NOMO-1 treated with DMSO at 0.1 percent for 48 hours (cell line): Measurements from ENCODE around the gene SMIM7.

ENCODE experiments used
- DNase-seq: peaks from one replicate; lab custom pipeline; 2025; ENCODE audit not compliant: unreplicated experiment; lab: John Stamatoyannopoulos, UW

SMIM7 gene

DNA sequence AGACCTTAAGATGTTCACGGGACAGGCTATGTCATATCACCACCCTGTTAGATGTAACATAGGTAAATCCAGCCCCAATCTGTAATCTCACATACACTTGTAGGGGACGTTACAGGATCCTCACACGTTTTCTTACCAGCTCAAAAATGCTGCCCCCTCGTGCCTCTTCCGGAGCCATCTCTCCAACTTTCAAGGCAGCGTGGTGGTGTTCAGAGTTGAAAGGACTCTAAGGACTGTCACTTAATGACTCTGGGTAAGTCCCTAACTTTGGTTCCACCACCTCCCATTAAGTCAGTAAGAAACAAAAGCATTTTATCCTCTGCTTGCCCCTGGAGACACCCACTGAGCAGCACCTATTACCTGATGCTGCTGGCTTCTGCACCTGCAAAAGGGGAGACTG is 36.4 kb downstream of the SMIM7 start:
- no peak for DNase-seq

DNA sequence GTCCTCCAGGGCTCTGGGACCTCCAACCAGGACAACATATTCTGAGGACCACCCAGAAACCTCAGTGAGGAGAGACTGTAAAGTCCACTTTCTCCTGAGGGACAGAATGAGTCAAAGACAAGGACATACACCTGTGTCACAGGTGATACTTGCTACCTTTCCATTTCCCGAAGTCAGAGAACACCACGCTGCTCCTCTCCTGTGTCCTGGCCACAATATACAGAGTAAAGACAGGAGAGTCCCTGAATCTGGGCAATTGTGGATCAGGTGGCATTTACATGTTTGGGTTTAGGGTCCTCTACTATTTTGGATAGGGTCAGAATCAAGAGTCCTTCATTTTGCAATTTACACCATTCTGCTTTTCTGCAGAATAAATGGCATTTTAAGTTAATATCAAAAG is 36.9 kb downstream of the SMIM7 start:
- no peak for DNase-seq

DNA sequence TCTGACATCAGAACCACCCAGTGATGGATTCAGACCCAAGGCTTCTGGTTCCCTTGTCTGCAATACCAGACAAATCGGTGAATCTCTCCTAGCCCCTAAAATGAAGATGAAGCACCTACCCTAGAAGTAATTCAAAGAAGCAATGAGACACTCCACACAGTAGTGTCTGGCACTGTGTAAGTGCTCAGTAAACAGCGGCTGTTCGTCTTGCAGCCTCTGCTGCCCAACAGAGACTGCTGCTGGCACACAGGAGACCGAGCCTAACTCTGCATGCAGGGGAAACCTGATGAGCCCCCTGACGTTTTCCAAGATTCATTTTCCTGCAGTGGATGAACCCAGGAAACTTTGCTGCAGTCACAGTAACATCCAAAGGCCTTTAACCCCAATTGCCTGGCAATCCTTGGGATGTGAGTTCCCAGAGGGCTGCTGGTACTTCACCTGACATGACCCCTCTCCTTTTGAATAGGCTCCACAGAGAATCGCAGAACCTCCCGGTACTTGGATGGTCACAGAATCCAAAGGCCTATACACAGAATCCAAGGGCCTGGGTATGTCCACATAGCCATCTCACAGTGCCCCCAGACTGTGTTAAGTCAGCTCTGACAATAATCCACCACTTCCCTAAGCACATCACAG is 38.7 kb downstream of the SMIM7 start:
- DNase-seq: no peak

DNA sequence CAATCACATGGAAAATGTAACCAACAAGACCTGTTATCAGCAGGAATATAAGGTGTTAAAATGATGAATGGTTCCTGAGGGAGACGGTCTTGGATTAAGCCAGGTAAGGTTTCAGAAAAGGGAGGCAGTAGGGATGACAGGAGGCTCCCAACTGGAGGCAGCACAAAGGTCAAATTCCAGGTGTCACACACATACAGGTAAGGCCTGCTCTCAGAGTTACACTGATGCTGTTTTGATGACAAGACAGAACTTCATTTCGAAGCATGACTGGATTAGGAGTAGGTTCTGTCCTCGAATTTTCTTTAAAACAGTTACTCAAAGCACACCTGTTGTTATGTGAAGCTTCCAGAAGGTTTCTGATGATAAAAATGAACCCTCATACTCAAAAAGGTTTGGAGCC is 39.4 kb downstream of the SMIM7 start:
- no peak for DNase-seq

DNA sequence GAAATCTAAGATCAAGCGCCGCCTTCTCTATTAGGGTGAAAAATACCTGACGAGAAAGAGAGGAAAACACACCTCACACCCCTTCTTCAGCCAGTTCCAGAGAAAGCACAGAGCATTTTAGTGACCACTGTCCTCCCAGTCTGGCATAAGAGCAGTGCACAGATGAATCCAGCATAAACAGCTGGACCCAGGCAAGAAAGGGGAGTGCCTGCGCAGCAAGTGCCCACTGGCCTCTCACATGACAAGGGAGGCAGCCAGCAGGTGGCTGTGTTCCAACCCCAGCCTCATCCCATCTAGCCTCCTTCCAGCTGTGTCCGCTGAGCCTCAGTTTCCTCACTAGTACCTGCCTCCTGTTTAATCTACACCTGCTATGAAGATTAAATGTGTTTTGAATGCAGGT is 39.9 kb downstream of the SMIM7 start:
- DNase-seq: no peak

GRCh38 chr19:16619457-16619856 is 40.5 kb downstream of the SMIM7 start:
- DNase-seq: no peak

DNA sequence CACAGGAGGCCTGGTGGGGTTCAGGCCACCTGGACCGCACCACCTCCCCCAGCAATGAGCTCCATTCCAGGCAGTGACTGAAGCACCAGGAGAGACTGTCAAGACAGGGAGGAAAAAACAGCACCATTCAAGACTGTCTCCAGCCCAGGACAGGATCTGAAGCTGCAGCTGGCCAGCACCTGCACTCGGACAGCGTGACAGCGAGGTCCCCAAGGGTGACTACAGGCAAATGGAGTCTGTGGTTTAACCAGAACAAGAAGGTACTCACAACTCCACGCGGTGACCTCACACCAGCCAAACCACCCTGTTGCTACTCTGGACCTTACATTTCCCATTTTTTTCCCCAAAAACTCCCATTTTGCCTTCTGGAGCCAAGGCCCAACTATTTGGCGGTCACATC is 41.7 kb downstream of the SMIM7 start:
- no peak for DNase-seq

DNA sequence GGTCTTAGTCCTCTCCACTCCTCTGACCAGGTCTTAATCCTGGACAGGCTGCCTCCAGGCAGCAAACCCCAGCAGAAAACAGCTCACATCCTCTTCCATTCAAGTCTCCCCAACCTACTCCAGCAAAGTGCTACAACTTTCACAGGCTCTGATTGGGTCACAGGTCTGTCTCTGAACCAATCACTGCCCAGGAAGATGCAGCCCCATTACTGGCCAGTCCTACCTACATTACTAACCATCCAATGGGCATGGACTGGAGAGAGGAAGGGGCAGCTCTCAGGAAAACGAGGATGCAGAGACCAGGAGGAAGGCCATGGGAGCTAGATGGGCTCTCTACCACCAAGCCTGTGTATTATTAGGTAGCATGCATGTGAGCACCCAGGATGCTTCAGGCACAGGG is 44.1 kb downstream of the SMIM7 start:
- no peak for DNase-seq

- DNase-seq: no peak
These were observed 45.0 kb downstream of the SMIM7 start for GRCh38 chr19:16614941-16615340.

GRCh38 chr19:16613841-16614240 is 46.1 kb downstream of the SMIM7 start:
- no peak for DNase-seq

GRCh38 chr19:16612636-16613035 is 47.3 kb downstream of the SMIM7 start:
- DNase-seq: peak; percentile 24

DNA sequence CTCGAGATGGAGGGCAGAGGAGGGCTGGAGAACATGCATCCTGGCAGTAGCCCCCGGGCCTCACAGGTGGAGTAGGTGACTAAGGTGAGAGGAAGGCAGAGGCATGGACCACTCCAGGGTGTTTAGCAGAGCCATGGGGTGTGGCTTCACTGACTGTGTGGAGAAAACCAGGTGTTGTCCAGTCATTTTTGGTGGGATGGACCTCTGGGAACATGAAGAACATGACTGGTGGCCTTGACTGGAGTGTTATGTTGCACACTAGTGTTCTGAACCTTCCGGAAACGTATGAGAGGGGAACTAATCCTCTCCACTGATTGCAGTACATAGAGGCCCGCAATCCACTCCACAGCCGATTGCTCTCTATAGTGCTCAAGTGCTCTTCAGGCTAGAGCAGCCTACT is 48.8 kb downstream of the SMIM7 start:
- no peak for DNase-seq

- DNase-seq: no peak
These were observed 50.3 kb downstream of the SMIM7 start for GRCh38 chr19:16609511-16610200.

- DNase-seq: peak; percentile 73
These were observed 51.6 kb downstream of the SMIM7 start for GRCh38 chr19:16608290-16608739.

GRCh38 chr19:16607819-16608218 is 52.1 kb downstream of the SMIM7 start:
- no peak for DNase-seq

- no peak for DNase-seq
These were observed 54.4 kb downstream of the SMIM7 start for GRCh38 chr19:16605553-16605994.

DNA sequence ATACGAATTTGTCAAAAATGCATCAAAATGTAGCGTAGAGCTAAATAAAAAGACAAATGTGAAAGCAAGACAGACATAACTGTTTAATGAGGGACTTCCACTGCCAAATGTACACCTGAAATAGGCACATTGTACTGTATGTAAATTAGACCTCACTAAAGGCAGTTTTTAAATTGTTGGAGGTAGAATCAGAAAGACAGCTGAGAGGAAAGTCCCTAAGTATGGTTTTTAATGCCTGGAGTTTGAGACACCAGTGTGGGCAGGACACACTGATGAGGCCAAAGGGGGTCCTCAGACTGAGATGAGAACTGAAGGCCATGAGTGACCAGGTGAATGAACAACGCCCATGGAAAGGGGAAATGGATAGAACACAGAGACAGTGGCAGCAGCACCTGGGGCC is 54.8 kb downstream of the SMIM7 start:
- DNase-seq: no peak

GRCh38 chr19:16604615-16605014 is 55.3 kb downstream of the SMIM7 start:
- no peak for DNase-seq

GRCh38 chr19:16603090-16603489 is 56.9 kb downstream of the SMIM7 start:
- DNase-seq: no peak

DNA sequence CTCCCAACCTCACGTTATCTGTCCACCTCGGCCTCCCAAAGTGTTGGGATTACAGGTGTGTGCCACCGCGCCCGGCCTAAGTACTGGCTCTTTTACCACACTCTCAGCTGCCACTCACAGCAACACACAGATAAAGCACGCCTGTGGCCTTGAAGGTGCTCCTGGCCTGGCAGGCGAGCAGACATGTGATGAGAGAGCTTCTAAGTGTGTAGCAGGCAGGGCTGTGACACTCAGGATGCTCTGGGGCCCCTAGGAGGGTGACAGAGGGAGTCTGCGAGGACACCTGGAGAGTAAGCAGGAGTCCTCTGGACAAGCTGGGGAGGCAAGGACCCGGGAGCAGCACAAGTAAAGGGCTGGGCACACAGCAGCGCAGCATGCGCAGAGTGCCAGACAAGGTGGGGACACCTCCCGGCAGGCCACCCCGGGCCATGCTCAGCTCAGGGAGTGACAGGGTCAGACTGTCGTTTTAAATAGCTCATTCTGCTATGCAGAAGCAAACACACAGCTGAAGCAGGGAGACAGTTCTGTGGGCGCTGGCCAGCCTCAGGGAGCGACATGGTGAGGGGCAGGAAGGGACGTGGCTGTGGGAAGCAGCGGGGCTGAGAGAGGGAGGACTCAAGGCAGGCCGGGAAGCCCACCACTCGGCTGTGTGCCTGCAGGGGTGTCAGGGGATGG is 58.4 kb downstream of the SMIM7 start:
- DNase-seq: no peak

- DNase-seq: no peak
These were observed 59.1 kb downstream of the SMIM7 start for GRCh38 chr19:16600824-16601223.

DNA sequence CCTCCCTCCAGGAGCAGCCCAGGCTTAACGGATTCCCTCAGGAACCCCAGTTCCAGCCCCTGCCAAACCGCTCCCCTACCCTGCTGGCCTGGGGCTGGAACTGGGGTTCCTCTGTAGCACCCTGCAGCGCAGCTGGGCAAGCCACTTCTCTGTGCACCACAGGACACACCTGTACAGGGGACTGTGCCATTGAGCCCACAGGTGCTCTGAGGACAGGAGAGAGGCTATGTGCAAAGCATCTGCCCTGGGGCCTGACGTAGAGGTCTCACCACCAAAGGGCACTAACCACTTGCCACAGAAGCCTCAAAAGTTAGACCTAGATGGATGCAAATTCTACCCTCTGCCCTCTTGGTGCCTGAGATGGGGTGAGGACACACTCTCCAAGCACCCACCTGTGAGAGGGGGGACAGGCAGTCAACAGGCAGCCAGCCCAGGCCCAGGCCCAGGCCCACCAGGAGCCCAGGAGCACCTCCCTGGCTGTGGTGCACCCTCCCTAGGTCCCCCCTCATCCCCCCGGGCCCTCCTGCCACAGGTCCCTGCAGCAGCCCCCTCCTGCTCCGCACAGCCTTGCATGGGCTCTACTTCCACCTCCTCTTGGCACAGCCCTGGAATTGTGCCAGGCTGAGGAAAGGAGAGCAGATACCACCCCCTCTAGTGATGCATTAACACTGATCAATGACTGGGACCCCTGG is 60.1 kb downstream of the SMIM7 start:
- no peak for DNase-seq
